Fibroblast of lung (primary cell): Measurements from ENCODE around the gene CCDC39. TPM values are rescaled to one million over a fixed set of nuclear protein-coding genes. Genes with fewer than 3 reads are reported as not detected.
A peak's percentile ranks its signal among the peaks of the same experiment; 100 is the strongest.

Experiments used
- DNase-seq, 2 donors: peaks; one replicate each; pipeline versions ENCODE4 v3.0.0 to v3.0.0-alpha.2; 2010; ENCODE audit warnings: low read depth in 2 of 2
- H2AFZ ChIP-seq: 2 replicates; pipeline ENCODE4 v1.5.1; 2012; ENCODE audit warnings: low read length, control low read depth, inconsistent platforms
- H3K27ac ChIP-seq: 2 replicates; pipeline ENCODE4 v1.5.1; 2011; ENCODE audit warnings: low read length, control low read depth; ENCODE audit not compliant: insufficient read depth
- H3K27me3 ChIP-seq: 2 replicates; pipeline ENCODE4 v1.5.1; 2011; ENCODE audit warnings: mild to moderate bottlenecking, low read length; ENCODE audit not compliant: control insufficient read depth, insufficient read depth
- H3K36me3 ChIP-seq: 2 replicates; pipeline ENCODE4 v1.5.1; 2011; ENCODE audit warnings: low read length; ENCODE audit not compliant: control insufficient read depth, insufficient read depth
- H3K4me1 ChIP-seq: 2 replicates; pipeline ENCODE4 v1.5.1; 2011; ENCODE audit warnings: low read length; ENCODE audit not compliant: control insufficient read depth, insufficient read depth; ENCODE audit errors: extremely low read depth
- H3K4me2 ChIP-seq: 2 replicates; pipeline ENCODE4 v1.5.1; 2011; ENCODE audit warnings: low read length, control low read depth; ENCODE audit not compliant: insufficient read depth; ENCODE audit errors: extremely low read depth
- H3K4me3 ChIP-seq, 4 experiments: fragments of 200-600 bp in 1 of 4; sonication (generic) in 1 of 4; replicated peaks in 1 of 4; 2 replicates each; pipeline ENCODE4 v1.5.1; 2011 to 2016; ENCODE audit warnings: low read length in 4 of 4, low read depth in 3 of 4, mild to moderate bottlenecking in 3 of 4, control low read depth in 2 of 4, inconsistent platforms in 1 of 4, mixed read lengths in 1 of 4; ENCODE audit not compliant: insufficient read depth in 1 of 4; ENCODE audit errors: control extremely low read depth in 1 of 4
- H3K79me2 ChIP-seq: 2 replicates; pipeline ENCODE4 v1.5.1; 2012; ENCODE audit warnings: mild to moderate bottlenecking, low read length, inconsistent platforms; ENCODE audit not compliant: control insufficient read depth, insufficient read depth
- H3K9ac ChIP-seq: 2 replicates; pipeline ENCODE4 v1.5.1; 2011; ENCODE audit warnings: mild to moderate bottlenecking, low read length, control low read depth; ENCODE audit not compliant: insufficient read depth
- H3K9me3 ChIP-seq: 2 replicates; pipeline ENCODE4 v1.5.1; 2012; ENCODE audit warnings: low read depth, low read length; ENCODE audit not compliant: control insufficient read depth, insufficient read depth
- H4K20me1 ChIP-seq: 2 replicates; pipeline ENCODE4 v1.5.1; 2011; ENCODE audit warnings: low read length; ENCODE audit not compliant: control insufficient read depth, insufficient read depth; ENCODE audit errors: extremely low read depth
- EZH2 ChIP-seq: IDR thresholded peaks from 2 replicates; pipeline ENCODE4 v1.5.1; 2012; ENCODE audit warnings: low read length, control low read depth, mild to moderate bottlenecking; ENCODE audit errors: missing control alignments
- polyA plus RNA-seq, 2 donors: library from polyadenylated mRNA; depleted of rRNA in 1 of 2; stranded (reverse) in 1 of 2; unstranded in 1 of 2; fragments of >200 nt; gene quantifications; 2 replicates each; pipeline ENCODE4 v1.2.1, GENCODE V29; 2011 to 2012; ENCODE audit warnings: missing spikeins in 1 of 2
- total RNA-seq: library from RNA; depleted of rRNA; stranded (reverse); fragments of >200 nt; gene quantifications from 2 replicates; pipeline ENCODE4 v1.2.1, GENCODE V29; 2014
- TF ChIP-seq, protein P1 (sequence below), 2 donors: IDR thresholded peaks in 1 of 2; conservative IDR thresholded peaks in 1 of 2; 1 replicate in 1 of 2; 2 replicates in 1 of 2; pipeline ENCODE4 v1.5.1; 2011 to 2012; ENCODE audit warnings: low read length in 2 of 2, control low read depth in 1 of 2, inconsistent platforms in 1 of 2, low read depth in 1 of 2, mild to moderate bottlenecking in 1 of 2

Gene CCDC39
- total and polyA plus RNA-seq, 2 donors (not counting 1 experiment from before 2014, with no cell fraction given): under 0.01 TPM; not detected in 1

DNA sequence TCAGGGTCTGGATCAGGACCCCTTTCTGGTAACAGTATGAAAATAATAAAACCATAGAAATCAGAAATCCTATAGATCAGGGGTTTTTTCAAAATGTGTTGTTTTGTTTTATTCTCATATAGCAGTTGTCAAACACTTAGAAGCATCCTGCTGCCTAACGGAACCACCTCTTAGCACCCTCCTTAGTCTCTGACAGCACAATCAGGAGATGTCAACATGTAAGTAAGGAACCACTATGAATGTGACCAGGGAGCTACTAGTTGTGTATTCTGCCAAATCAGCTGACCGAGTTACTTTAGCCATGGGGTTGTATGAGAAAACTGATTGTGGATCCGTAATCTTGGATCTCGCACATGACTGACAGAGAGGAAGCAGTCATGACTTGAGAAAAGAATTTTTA, 22.2 kb downstream of the CCDC39 start:
- no peaks in the 10 kb centered on the region for H3K9me3 ChIP-seq
- no peak overlapping the region for H3K4me2 ChIP-seq
- peak overlapping the region in 1 of 4 experiments; percentile 5 for H3K4me3 ChIP-seq
- TF ChIP-seq EZH2: no peak
- TF ChIP-seq, protein P1, sequence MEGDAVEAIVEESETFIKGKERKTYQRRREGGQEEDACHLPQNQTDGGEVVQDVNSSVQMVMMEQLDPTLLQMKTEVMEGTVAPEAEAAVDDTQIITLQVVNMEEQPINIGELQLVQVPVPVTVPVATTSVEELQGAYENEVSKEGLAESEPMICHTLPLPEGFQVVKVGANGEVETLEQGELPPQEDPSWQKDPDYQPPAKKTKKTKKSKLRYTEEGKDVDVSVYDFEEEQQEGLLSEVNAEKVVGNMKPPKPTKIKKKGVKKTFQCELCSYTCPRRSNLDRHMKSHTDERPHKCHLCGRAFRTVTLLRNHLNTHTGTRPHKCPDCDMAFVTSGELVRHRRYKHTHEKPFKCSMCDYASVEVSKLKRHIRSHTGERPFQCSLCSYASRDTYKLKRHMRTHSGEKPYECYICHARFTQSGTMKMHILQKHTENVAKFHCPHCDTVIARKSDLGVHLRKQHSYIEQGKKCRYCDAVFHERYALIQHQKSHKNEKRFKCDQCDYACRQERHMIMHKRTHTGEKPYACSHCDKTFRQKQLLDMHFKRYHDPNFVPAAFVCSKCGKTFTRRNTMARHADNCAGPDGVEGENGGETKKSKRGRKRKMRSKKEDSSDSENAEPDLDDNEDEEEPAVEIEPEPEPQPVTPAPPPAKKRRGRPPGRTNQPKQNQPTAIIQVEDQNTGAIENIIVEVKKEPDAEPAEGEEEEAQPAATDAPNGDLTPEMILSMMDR (conservative IDR thresholded peaks at IDR 0.05 in 1 of 2, IDR thresholded peaks at IDR 0.05 in 1 of 2; ENCODE audit: low read depth in 1 of 2, low read length in 2 of 2): no peak
- H3K79me2 ChIP-seq: no peaks in the 10 kb centered on the region
- no peaks in the 10 kb centered on the region for H3K36me3 ChIP-seq
- H3K27ac ChIP-seq: no peak overlapping the region
- H3K4me1 ChIP-seq: no peaks in the 10 kb centered on the region
- no peaks in the 10 kb centered on the region for H3K27me3 ChIP-seq
- H3K9ac ChIP-seq: no peak overlapping the region
- no peaks in the 10 kb centered on the region for H4K20me1 ChIP-seq
- peak overlapping the region; percentile 51 for H2AFZ ChIP-seq
- no peak for DNase-seq

- Histone ChIP-seq H3K4me2 (peak overlapping the region; percentile 25), H2AFZ (peak overlapping the region; percentile 9)
These were observed 22.9 kb downstream of the CCDC39 start for GRCh38 chr3:180656406-180656805.

DNA sequence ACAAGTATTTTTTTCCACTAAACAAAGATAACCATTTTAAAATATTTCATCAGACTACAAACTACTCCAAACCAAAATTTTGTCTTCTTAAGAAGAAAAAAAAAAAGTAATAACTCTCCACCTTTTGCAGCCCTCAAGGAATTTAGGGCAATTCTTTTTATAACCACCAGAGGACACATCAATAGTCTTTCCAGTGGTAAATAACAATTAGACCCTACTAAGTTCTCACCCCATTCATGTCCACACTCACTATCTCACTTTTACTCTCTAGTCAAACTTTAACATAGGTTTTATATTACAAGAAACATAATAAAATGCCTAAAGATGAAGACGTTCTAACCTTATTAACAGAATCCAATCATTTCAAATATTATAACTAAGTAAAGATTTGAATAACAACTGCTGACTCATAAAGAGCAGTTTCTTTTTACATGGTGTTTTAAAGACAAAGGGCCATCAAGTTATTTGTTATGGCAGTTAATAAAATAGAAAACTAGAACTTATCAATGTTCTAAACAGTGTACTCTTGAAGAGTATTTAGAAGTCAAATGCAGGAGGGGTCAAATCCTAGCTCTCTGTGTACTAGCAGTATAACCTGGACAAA, 33.0 kb downstream of the CCDC39 start:
- Histone ChIP-seq H4K20me1 (no peaks in the 10 kb centered on the region), H2AFZ (no peak overlapping the region), H3K27ac (no peak overlapping the region), H3K4me1 (no peaks in the 10 kb centered on the region), H3K27me3 (no peaks in the 10 kb centered on the region), H3K9me3 (no peaks in the 10 kb centered on the region), H3K4me3 (no peak overlapping the region), H3K9ac (no peak overlapping the region), H3K4me2 (no peak overlapping the region), H3K79me2 (no peaks in the 10 kb centered on the region), H3K36me3 (no peaks in the 10 kb centered on the region)
- DNase-seq: no peak
- TF ChIP-seq, protein P1 (conservative IDR thresholded peaks at IDR 0.05 in 1 of 2, IDR thresholded peaks at IDR 0.05 in 1 of 2; ENCODE audit: low read depth in 1 of 2, low read length in 2 of 2): no peak
- no peak for TF ChIP-seq EZH2

More at GRCh38 chr3:180656406-180656805, 22.9 kb downstream of the CCDC39 start:
- Histone ChIP-seq H3K9ac (no peak overlapping the region), H3K27me3 (no peaks in the 10 kb centered on the region), H3K9me3 (no peaks in the 10 kb centered on the region), H3K4me3 (peak overlapping the region in 1 of 4 experiments; percentile 5), H3K27ac (no peak overlapping the region), H3K36me3 (no peaks in the 10 kb centered on the region), H4K20me1 (no peaks in the 10 kb centered on the region), H3K4me1 (no peaks in the 10 kb centered on the region), H3K79me2 (no peaks in the 10 kb centered on the region)
- no peak for TF ChIP-seq EZH2
- no peak for DNase-seq
